ENCODE results near the gene CACFD1. TPM values are rescaled to one million over a fixed set of nuclear protein-coding genes. Genes with fewer than 3 reads are reported as not detected.

CACFD1 gene
- total and polyA plus RNA-seq, 12 donors, result 6.5 to 29.5 (median 17.5) TPM

DNA sequence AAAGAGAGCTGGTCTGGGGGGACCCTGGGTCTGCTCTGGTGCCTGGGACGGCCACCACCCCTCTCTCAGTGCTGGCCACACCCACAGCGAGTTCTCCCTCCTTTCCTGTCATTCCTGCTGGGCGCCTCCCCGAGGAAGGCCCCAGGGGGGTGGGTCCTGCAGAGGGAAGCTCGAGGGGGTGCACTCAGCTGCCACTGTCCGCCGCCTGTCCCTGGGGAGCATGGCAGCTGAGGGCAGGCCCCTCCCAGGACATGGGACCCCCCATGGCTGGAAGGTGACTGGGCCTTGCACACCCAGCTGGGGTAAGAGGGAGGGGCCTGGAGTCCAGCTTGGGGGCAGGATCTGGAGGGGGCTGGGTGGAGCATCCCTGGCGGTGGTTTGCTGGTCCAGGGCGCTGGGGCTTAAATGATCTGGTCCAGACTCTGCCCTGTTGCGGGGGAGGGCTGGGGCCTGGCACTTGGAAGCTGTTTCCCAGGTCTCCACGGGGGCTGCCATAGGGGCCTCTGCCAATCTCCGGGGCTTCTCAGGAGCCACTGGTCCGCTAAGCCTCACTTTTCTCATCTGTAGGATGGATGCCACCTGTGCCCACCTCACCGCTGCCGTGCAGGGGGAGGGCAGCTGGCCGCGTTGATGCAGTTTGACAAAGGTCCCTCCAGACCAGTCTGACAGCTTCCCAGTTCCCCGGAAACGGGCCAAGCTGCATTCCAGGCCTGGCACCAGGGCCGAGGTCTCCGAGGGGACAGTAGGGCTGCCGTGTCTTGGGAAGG lies 25.1 kb downstream of the CACFD1 start:
- peaks cover 0 to 5% of the 10 kb centered on the region in 2 donors for H3K4me1 ChIP-seq (replicated peaks in 1 of 2)
- 55 to 90% (median 75%) methylated on average over 2 to 22 of the region's 22 CpGs for WGBS, 4 donors
- no peaks in the 10 kb centered on the region for H3K27me3 ChIP-seq
- no peaks in the 10 kb centered on the region for H3K36me3 ChIP-seq (replicated peaks in 1 of 2)
- no peak overlapping the region for H3K27ac ChIP-seq
- no peak for TF ChIP-seq POLR2A (IDR thresholded peaks at IDR 0.05)
- TF ChIP-seq, protein P1, sequence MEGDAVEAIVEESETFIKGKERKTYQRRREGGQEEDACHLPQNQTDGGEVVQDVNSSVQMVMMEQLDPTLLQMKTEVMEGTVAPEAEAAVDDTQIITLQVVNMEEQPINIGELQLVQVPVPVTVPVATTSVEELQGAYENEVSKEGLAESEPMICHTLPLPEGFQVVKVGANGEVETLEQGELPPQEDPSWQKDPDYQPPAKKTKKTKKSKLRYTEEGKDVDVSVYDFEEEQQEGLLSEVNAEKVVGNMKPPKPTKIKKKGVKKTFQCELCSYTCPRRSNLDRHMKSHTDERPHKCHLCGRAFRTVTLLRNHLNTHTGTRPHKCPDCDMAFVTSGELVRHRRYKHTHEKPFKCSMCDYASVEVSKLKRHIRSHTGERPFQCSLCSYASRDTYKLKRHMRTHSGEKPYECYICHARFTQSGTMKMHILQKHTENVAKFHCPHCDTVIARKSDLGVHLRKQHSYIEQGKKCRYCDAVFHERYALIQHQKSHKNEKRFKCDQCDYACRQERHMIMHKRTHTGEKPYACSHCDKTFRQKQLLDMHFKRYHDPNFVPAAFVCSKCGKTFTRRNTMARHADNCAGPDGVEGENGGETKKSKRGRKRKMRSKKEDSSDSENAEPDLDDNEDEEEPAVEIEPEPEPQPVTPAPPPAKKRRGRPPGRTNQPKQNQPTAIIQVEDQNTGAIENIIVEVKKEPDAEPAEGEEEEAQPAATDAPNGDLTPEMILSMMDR (IDR thresholded peaks at IDR 0.05), result no peak
- no peaks in the 10 kb centered on the region for H3K9me3 ChIP-seq (replicated peaks in 1 of 3)
- intact Hi-C loops (cut with DNase I), result loop anchor here (5.0 to 10.0 kb wide), 5 partner anchors 78 to 460 kb away; partner anchors contain the start of genes SURF1 (in 2 of the 2) and SURF2 (in 2 of the 2)
- DNase-seq, result no peak
- H3K4me3 ChIP-seq, result no peak overlapping the region

DNA sequence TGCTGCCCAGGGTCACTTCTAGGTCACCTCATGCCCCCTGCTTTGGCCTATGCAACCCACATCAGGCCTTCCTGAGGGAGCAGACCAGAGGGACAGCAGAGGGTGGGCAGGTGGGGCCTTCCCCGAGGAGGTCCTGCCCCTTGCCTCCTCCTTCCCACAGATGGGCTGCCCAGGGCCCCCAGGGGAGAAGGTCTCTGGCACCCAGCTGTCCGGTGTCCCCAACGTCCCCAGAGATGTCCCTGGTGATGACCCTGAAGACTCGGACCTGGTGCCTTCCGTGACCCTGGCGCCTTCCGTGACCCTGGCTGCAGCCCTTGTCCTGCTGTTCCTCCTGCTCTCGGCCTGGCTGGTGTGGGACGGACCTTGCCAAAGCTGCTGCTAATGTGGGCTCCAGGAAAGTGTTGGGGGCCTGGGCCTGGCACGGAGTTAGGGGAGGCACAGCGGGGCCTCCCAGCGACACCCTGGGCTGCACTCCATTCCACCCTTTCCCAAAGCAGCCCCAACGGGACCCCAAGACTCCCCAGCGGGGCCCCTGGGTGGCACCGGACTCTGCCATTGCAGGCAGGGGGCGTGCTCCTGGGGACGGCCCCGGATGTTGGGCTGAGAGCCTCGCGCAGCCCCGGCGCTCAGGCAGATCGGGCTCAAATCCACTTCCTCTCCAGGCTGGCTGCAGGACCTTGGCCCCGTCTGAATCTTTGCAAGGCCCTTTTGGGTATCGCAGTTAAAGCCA lies 25.9 kb downstream of the CACFD1 start:
- Histone ChIP-seq H3K4me1 (replicated peaks in 1 of 2) (peaks cover 0 to 4% of the 10 kb centered on the region in 2 donors), H3K27ac (no peak overlapping the region), H3K9me3 (replicated peaks in 1 of 3) (no peaks in the 10 kb centered on the region), H3K4me3 (no peak overlapping the region), H3K36me3 (replicated peaks in 1 of 2) (no peaks in the 10 kb centered on the region), H3K27me3 (no peaks in the 10 kb centered on the region)
- TF ChIP-seq, protein P1 (IDR thresholded peaks at IDR 0.05), result no peak
- TF ChIP-seq POLR2A (IDR thresholded peaks at IDR 0.05), result no peak
- intact Hi-C loops (cut with DNase I), result loop anchor here (5.0 to 10.0 kb wide), 5 partner anchors 78 to 461 kb away; partner anchors contain the start of genes SURF1 (in 2 of the 2) and SURF2 (in 2 of the 2)
- WGBS, 4 donors, result 18 to 55% (median 48%) methylated on average over 11 to 25 of the region's 25 CpGs
- no peak for DNase-seq

- no peak for DNase-seq
- no peaks in the 10 kb centered on the region for H3K27me3 ChIP-seq
- H3K4me1 ChIP-seq (replicated peaks in 1 of 2), result peaks cover 0 to 4% of the 10 kb centered on the region in 2 donors
- 78 to 89% (median 84%) methylated on average over 1 to 8 of the region's 8 CpGs for WGBS, 4 donors
- H3K4me3 ChIP-seq, result no peak overlapping the region
- no peak for TF ChIP-seq POLR2A (IDR thresholded peaks at IDR 0.05)
- TF ChIP-seq, protein P1 (IDR thresholded peaks at IDR 0.05), result no peak
- peak overlapping the region in 1 of 5 donors; percentile 52 for H3K27ac ChIP-seq
- H3K9me3 ChIP-seq (replicated peaks in 1 of 3), result no peaks in the 10 kb centered on the region
- no peaks in the 10 kb centered on the region for H3K36me3 ChIP-seq (replicated peaks in 1 of 2)
- intact Hi-C loops (cut with DNase I), result loop anchor here (5.0 to 10.0 kb wide), 5 partner anchors 80 to 463 kb away; partner anchors contain the start of genes SURF1 (in 2 of the 2) and SURF2 (in 2 of the 2)
Observed at GRCh38 chr9:133487331-133487725, 27.6 kb downstream of the CACFD1 start.

- no peak for DNase-seq
- Histone ChIP-seq H3K4me3 (no peak overlapping the region), H3K4me1 (replicated peaks in 1 of 2) (peaks cover 0 to 4% of the 10 kb centered on the region in 2 donors), H3K36me3 (replicated peaks in 1 of 2) (no peaks in the 10 kb centered on the region), H3K27ac (no peak overlapping the region), H3K27me3 (no peaks in the 10 kb centered on the region), H3K9me3 (replicated peaks in 1 of 3) (no peaks in the 10 kb centered on the region)
- TF ChIP-seq POLR2A (IDR thresholded peaks at IDR 0.05), result no peak
- TF ChIP-seq, protein P1 (IDR thresholded peaks at IDR 0.05), result no peak
- intact Hi-C loops (cut with DNase I), result loop anchor here (5.0 to 10.0 kb wide), 5 partner anchors 81 to 464 kb away; partner anchors contain the start of genes SURF1 (in 2 of the 2) and SURF2 (in 2 of the 2)
- WGBS, 4 donors, result 77 to 94% (median 87%) methylated on average over 12 to 18 of the region's 18 CpGs
Observed at GRCh38 chr9:133488686-133489252, 29.0 kb downstream of the CACFD1 start.

All from adrenal gland (tissue), 12 donors.